Astrocyte (in vitro differentiated cells and primary cell): ENCODE measurements around the gene UQCRFS1.

Source experiments
- EZH2 ChIP-seq: IDR thresholded peaks from 2 replicates; pipeline ENCODE4 v1.6.1; 2012; ENCODE audit warnings: mild to moderate bottlenecking, low read length, inconsistent platforms; ENCODE audit not compliant: insufficient read depth
- TF ChIP-seq, protein P1 (sequence below): IDR thresholded peaks from 2 replicates; pipeline ENCODE4 v1.5.1; 2011; ENCODE audit warnings: low read depth, mild to moderate bottlenecking, inconsistent platforms, low read length, moderate library complexity; ENCODE audit not compliant: insufficient read depth

DNA sequence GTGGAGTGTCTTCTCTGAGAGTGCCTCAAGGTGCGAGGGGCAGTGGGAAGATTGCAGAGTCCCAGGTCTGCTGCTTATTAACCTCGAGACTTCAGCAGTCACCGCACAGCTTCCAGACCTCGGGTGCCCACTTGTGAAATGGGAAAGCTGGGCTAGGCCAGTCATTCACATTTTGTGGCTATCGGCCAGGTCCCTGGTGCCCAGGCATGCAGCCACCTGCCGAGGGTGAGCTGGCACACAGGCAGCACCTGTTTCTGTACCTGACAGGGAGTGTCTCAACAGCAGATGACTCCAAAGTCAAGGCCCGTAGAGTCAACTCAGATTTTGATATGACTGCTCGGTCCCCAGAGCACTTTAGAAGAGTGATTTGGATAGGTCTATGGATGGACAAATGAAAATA is 21.9 kb downstream of the UQCRFS1 start:
- TF ChIP-seq, protein P1, sequence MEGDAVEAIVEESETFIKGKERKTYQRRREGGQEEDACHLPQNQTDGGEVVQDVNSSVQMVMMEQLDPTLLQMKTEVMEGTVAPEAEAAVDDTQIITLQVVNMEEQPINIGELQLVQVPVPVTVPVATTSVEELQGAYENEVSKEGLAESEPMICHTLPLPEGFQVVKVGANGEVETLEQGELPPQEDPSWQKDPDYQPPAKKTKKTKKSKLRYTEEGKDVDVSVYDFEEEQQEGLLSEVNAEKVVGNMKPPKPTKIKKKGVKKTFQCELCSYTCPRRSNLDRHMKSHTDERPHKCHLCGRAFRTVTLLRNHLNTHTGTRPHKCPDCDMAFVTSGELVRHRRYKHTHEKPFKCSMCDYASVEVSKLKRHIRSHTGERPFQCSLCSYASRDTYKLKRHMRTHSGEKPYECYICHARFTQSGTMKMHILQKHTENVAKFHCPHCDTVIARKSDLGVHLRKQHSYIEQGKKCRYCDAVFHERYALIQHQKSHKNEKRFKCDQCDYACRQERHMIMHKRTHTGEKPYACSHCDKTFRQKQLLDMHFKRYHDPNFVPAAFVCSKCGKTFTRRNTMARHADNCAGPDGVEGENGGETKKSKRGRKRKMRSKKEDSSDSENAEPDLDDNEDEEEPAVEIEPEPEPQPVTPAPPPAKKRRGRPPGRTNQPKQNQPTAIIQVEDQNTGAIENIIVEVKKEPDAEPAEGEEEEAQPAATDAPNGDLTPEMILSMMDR: no peak
- TF ChIP-seq EZH2: no peak
